Ureter (tissue), 1 donor: ENCODE data around the gene THAP6. TPM values are rescaled to one million over a fixed set of nuclear protein-coding genes. Genes with fewer than 3 reads are reported as not detected.
"Not testable (repeated sequence)": the region's sequence is repeated elsewhere in the genome, so short reads cannot be mapped to it uniquely, and the experiment has no call there.

Source experiments
- DNase-seq: peaks from one replicate; pipeline ENCODE4 v3.0.0-alpha.2; 2020; ENCODE audit warnings: low spot score
- total RNA-seq: library from RNA; stranded (reverse); gene quantifications from one replicate; pipeline ENCODE4 v1.2.4, GENCODE V29; 2023
- donor health status: DM: yes; HTN: yes; CAD: no.

THAP6 gene, protein sequence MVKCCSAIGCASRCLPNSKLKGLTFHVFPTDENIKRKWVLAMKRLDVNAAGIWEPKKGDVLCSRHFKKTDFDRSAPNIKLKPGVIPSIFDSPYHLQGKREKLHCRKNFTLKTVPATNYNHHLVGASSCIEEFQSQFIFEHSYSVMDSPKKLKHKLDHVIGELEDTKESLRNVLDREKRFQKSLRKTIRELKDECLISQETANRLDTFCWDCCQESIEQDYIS
- 30.8 TPM for total RNA-seq

- peak; percentile 96 for DNase-seq
Measured at GRCh38 chr4:75514131-75514948, at the start of gene THAP6, which contains the start of gene RCHY1. TSS of gene THAP6 (plus strand) at chr4:75514473. CDS start at chr4:75515453, 980 bp downstream. TSS of gene RCHY1 (minus strand) at chr4:75514403. CDS start at chr4:75514286, 117 bp downstream.

DNA sequence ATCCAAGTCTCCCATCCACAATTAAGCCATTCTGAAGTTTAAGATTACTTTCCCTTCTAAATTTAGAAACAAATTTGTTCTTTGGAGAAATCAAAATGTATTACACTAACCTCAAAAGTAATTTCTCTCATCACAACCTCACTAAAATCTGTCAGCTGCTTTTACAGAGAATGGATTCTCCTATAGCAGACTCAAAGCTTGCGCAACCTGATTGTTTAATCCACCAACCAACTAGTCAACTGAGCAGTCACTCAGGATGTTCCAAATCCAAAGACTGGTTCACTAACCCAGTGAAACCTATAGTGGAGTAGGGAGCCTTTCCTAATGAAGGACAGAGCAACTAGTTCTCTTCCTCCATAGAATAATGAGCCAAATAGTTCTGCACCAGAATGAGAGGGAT lies 44.4 kb upstream of the THAP6 start:
- DNase-seq = no peak

- no peak for DNase-seq
Measured at GRCh38 chr4:75470738-75471137, 43.5 kb upstream of the THAP6 start.

DNA sequence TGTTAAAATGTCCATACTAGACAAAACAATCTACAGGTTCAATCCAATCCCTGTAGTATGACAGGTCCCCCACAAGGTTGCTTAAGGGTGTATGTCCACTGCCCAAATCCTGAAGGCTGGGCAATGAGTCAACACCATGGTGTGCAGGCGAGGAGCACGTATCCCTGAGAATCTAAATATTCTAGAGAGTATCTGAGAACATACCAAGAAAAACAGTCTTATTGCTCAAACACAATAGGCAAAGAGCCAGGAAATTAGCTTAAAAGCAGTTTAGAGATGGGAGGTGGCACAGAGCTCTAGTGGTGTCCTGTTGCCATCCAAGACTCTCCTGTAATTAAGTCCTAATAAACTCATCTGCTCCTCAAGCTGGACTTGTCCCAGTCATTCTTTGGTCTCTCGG lies 37.1 kb upstream of the THAP6 start:
- DNase-seq = no peak

DNA sequence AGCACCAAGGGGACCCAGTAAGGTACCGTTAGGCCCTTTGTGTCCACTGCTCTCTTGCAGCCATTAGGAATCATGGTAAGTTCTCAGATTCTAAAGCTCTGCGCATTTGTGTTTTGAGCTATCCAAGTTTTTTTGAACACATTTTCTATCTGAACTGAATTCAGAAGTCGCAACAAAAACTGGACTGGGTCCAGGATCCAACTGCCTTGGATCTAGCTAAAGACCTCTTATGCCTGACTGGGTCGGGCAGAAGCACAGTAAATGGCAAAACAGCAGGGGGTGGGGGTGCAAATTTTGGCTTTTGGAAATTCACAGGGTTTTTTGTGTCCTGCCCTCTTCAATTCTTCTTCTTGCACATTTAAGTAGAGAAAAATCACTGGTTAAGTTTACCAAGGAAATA lies 30.1 kb upstream of the THAP6 start:
- no peak for DNase-seq

DNA sequence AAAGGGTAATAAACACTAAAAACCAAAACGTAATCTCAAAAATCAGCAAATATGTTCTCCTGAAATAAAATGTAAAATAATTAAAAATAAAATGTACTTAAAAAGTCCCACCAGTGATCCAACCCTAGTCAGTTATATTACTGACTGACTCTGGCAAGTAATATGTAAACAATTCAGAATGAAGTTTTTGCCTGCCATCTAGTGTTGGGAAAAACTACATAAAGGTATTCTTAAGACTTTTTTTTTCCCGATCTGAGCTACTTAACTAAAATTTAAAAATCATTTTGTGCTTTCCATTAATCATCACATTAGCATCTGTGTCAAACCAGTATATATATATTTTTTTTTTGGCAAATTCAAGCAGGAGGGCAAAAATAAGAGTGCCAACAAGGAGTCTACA lies 24.1 kb upstream of the THAP6 start:
- DNase-seq = no peak

DNA sequence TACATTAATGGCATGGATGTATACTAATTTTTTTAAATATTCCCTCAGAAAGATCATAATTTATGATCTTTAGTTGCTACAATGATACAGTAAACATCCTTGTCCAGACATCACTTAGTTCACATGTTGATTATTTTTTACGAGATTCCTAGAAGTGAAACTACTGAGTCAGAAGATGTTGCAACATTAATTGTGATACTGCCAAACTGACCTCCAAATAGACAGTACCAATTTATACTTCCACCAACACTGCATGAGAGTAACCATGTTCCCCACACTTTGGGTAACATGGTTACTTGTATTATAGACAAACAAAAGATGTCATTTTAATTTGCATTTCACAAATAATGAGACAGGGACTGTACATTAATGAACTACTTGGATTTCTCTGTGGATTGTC lies 19.7 kb upstream of the THAP6 start:
- no peak for DNase-seq

- no peak for DNase-seq
Measured at GRCh38 chr4:75495476-75495875, 18.8 kb upstream of the THAP6 start.

- DNase-seq = no peak
Measured at GRCh38 chr4:75496406-75496805, 17.9 kb upstream of the THAP6 start.

- no peak for DNase-seq
Measured at GRCh38 chr4:75497133-75497532, 17.1 kb upstream of the THAP6 start.

DNA sequence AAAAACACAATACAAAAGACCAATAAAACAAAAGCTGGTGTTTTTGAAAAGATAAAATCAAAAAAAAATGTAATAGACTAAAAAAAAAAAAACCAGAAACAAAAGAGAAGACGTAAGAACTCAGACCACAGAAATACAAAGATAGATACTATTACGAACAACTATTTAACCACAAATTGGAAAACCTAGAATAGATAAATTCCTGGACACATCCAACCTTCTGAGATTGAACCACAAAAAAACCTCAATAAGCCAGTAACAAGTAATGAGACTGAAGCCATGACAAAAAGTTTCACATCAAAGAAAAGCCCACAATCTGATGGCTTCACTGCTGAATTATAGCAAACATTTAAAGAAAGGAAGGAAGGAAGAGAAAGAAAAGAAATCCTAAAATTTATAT lies 16.2 kb upstream of the THAP6 start:
- DNase-seq = no peak

DNA sequence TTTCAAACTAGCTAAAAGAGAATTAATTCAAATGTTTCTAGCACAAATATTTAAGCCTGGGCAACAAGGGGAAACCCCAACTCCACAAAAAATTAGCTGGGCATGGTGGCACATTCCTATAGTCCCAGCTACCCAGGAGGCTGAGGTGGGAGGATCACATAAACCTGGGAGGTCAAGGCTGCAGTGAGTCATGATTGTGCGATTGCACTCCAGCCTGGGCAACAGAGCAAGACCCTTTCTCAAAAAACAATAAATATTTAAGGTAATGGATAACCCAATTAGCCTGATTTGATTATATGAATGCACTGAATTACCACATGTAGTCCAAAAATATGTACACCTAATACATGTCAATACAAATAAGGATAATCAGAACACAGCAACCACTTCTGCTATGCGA lies 14.4 kb upstream of the THAP6 start:
- no peak for DNase-seq

- DNase-seq = no peak
Measured at GRCh38 chr4:75502671-75503070, 11.6 kb upstream of the THAP6 start.

DNA sequence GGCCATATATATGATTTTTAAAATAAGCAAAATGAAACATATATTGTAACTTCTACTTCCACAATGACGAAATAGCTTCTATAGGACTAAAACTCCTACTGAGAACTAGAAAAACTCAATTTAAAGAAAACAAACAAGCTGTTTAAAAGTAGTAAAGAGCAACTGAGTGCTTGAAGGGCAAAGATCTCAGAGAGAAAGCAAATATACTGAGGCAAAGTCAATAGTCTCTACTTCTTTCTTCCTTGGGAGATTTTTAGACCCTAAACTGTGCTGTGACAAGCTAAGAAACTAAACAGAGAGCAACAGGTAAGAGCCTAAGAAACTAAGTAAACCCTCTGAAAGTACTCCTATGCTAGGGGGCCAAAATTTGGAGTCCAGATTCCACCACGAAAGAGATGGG lies 8.6 kb upstream of the THAP6 start:
- DNase-seq = no peak

GRCh38 chr4:75509592-75509991 lies 4.7 kb upstream of the THAP6 start:
- DNase-seq = not testable (repeated sequence)

- DNase-seq = no peak
Measured at GRCh38 chr4:75511841-75512240, 2.4 kb upstream of the THAP6 start.

DNA sequence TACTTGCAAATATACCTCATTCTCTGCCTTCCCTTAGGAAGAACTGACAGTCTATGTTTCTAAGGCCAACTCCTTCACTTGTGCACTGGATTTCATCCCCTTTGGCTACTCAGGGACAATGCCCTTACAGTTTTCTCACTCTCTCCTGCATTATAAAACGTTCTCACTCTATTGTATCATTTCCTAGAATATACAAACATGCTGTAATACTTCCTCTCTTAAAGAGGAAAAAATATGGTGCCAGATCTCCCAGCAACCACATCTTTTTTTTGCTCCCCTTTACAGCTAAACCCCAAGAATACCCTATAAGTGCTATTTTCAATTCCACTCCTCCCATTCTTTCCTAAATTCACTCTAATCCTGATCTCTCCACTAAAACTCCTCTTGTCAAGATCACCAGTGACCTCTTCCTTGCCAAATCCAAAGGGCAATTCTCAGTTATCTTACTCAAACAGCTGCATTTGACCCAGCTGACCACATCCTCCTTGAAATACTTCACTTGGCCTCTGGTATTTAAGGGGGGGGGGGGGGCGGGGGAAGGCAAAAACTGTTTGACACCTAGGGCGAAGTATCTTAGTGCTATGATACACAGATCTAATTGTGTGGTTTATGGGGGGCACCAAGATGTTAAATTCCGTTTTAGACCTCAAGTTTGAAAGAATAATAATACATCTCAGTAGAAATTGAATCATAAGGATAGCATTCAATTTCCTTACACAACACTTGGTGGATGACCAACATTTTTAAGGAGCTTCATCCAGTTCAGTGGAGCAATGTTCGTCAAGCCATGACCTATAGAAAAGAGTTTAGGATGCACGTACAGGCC lies 1.7 kb upstream of the THAP6 start:
- no peak for DNase-seq

DNA sequence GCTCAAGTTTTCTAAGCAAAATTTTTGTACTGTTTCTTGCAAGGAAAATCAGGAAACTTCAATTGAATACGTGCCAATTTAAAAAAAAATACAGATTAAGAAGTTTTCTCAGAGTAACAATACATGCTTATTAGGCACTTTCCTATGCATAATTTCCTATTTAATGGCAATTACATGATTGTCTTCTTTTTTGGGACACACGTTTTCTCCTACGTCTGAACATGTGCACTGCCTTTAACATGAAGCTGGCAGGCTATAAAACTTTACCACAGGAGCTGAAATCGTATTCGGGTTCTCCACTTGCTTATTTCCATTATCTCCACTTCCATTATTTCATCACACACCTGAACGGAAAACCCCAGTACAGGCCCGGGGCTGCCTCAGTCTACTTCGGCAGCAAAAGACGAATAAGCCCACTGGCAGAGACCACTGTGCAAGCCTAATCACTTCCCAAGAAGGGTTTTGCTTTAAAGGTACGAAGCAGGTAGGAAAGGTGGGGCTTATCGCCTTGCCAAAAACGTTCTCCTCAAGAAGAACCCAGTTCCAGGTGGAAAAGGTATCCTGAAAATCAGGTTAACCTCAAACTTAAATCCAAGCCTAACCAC lies 645 bp upstream of the THAP6 start:
- DNase-seq = no peak

DNA sequence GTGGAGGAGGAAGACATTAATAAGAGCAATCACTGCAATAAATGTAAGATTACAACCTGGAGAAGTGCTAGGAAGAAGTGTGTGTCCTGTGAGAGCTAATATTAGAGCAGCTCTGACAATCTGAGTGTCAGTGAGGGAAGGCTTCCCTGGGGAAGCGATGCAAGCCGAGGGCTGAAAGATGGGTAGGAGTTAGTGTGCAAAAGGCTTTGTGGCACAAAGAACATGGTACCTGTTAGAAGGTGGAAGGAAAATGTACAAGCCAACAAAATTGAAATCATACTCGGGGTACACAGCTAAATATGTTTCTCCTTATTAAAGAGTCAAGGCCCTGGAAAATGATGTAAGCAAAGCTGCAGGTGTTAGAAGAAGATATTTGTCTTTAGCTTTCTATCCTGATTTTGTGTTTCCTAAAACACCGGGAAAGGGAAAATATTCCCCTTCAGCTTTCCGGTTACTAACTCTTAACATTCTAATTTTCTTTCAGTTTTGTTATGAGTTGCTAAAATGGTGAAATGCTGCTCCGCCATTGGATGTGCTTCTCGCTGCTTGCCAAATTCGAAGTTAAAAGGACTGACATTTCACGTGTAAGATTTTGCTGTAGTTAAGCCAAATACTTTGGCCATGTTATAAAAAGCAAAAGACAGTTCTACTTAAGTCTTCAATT lies 808 bp downstream of the THAP6 start:
- DNase-seq = no peak

GRCh38 chr4:75516144-75516543 lies 1.9 kb downstream of the THAP6 start:
- DNase-seq = no peak

- not testable (repeated sequence) for DNase-seq
Measured at GRCh38 chr4:75519452-75519851, 5.2 kb downstream of the THAP6 start.

DNA sequence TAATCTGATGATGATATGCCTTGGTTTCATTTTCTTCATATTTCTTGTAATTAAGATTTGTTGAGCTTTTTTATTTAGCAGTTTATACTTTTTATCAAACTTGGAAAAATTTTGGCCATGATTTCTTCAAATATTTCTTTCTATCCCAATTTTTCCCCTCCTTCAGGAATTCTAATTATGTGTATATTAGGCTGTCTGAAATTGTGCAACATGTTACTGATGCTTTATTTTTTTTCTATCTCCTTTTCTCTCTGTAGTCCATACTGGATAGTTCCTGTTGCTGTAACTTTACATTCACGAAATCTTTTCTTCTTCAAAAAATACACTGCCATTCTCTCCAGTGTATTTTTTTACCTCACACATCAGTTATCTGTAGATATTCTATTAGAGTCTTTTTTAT lies 10.8 kb downstream of the THAP6 start:
- DNase-seq = no peak
